Mononuclear cell (primary cell): ENCODE results near the gene NR1I3. TPM values are rescaled to one million over a fixed set of nuclear protein-coding genes. Genes with fewer than 3 reads are reported as not detected.

Experiments used
- H3K27me3 ChIP-seq: 2 replicates; pipeline ENCODE4 v1.6.0; 2011; ENCODE audit warnings: low read length, control low read depth; ENCODE audit not compliant: insufficient read depth
- H3K4me1 ChIP-seq: 2 replicates; pipeline ENCODE4 v1.5.1; 2011; ENCODE audit warnings: mild to moderate bottlenecking, low read length, control low read depth; ENCODE audit not compliant: insufficient read depth
- H3K4me3 ChIP-seq: 2 replicates; pipeline ENCODE4 v1.5.1; 2011; ENCODE audit warnings: mild to moderate bottlenecking, low read length, moderate library complexity
- H3K9me3 ChIP-seq: 2 replicates; pipeline ENCODE4 v1.5.1; 2011; ENCODE audit warnings: low read depth, mild to moderate bottlenecking, control low read depth, low read length
- total RNA-seq: library from RNA; depleted of rRNA; stranded (reverse); fragments of >200 nt; gene quantifications from one replicate; pipeline ENCODE4 v1.2.3, GENCODE V29; 2012

NR1I3 gene
- total RNA-seq, 1 donor, result 0.31 TPM

DNA sequence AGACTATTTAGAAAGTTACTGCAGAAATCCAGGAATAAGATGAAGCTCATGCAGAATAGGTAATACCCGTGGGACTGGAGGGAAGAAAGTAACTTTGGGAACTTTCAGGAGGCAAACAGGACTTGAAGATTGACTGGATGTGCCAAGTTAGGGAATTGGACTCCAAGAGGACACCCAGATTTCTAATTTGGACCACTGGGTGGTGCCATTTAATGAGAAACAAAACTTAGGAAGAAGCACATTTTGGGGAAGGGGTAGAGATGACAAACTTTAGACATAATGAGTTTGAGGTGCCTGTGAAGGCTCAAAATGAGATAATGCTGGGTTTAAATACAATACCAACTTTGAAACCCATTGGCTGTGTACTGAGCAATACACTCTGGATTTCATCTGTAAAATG lies 57.4 kb downstream of the NR1I3 start:
- Histone ChIP-seq H3K4me1 (peaks cover 76% of the 10 kb centered on the region), H3K27me3 (no peaks in the 10 kb centered on the region), H3K4me3 (no peak overlapping the region), H3K9me3 (no peaks in the 10 kb centered on the region)

DNA sequence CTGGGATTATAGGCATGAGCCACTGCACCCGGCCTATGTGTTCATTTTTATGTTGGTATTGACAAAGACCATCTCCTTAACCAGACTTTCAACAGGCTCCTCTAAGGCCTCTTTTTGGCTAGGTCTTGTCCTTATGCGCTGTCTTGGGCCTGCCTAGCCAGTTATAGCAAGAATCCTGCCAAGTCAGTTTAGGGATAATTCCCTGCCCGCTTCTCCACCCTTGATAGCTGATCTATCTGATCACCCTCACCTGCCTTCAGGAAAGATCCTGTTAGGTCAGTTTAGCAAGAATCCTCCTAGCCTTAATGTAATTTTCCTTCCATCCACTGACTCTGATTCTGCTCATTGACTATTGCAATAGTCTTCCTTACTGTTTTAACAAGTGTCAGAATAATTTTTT lies 58.3 kb downstream of the NR1I3 start:
- Histone ChIP-seq H3K27me3 (no peaks in the 10 kb centered on the region), H3K4me3 (no peak overlapping the region)

More for the DNA sequence above, 58.3 kb downstream of the NR1I3 start:
- Histone ChIP-seq H3K9me3 (no peaks in the 10 kb centered on the region), H3K4me1 (peaks cover 67% of the 10 kb centered on the region)

Other genes with a start within 250 kb of the NR1I3 start
- 37.7 TPM for gene F11R, start 217.1 kb downstream of the NR1I3 start, total RNA-seq
- 37.0 TPM for gene TSTD1, start 199.2 kb downstream of the NR1I3 start, total RNA-seq
- 86.8 TPM for gene USF1, start 192.2 kb downstream of the NR1I3 start, total RNA-seq
- 60.3 TPM for gene ARHGAP30, start 168.3 kb downstream of the NR1I3 start, total RNA-seq
- 1.4 TPM for gene NECTIN4, start 148.6 kb downstream of the NR1I3 start, total RNA-seq
- not detected for gene KLHDC9, start 139.8 kb downstream of the NR1I3 start, total RNA-seq
- 20.0 TPM for gene PFDN2, start 120.2 kb downstream of the NR1I3 start, total RNA-seq
- 9.0 TPM for gene NIT1, start 120.1 kb downstream of the NR1I3 start, total RNA-seq
- 27.2 TPM for gene DEDD, start 105.5 kb downstream of the NR1I3 start, total RNA-seq
- gene UFC1, start 84.2 kb downstream of the NR1I3 start, total RNA-seq, result 118 TPM
- 11.1 TPM for gene USP21, start 78.7 kb downstream of the NR1I3 start, total RNA-seq
- gene PPOX, start 71.8 kb downstream of the NR1I3 start, total RNA-seq, result 5.1 TPM
- 18.7 TPM for gene B4GALT3, start 60.7 kb downstream of the NR1I3 start, total RNA-seq
- gene ADAMTS4, start 39.1 kb downstream of the NR1I3 start, total RNA-seq, result 0.21 TPM
- gene NDUFS2, start 35.8 kb downstream of the NR1I3 start, total RNA-seq, result 38.0 TPM
- gene FCER1G, start 22.9 kb downstream of the NR1I3 start, total RNA-seq, result 190 TPM
- not detected for gene APOA2, start 14.6 kb downstream of the NR1I3 start, total RNA-seq
- 10.0 TPM for gene TOMM40L, start 12.1 kb downstream of the NR1I3 start, total RNA-seq
- not detected for gene PCP4L1, start 20.5 kb upstream of the NR1I3 start, total RNA-seq
- gene MPZ, start 71.8 kb upstream of the NR1I3 start, total RNA-seq, result 1.0 TPM
- 22.7 TPM for gene SDHC, start 76.2 kb upstream of the NR1I3 start, total RNA-seq
- gene CFAP126, start 129.7 kb upstream of the NR1I3 start, total RNA-seq, result not detected